ENCODE data around the gene PIP4K2A. TPM values are rescaled to one million over a fixed set of nuclear protein-coding genes. Genes with fewer than 3 reads are reported as not detected.

The PIP4K2A gene
- total RNA-seq, 1 donor from 2014 or later, result 37.6 TPM

GRCh38 chr10:22623633-22624253 lies 90.6 kb downstream of the PIP4K2A start:
- Mint-ChIP-seq H3K4me3 (no peak overlapping the region), H3K27me3 (ENCODE audit: low read depth) (no peaks in the 10 kb centered on the region), H3K4me1 (peaks cover 88% of the 10 kb centered on the region), H3K36me3 (no peaks in the 10 kb centered on the region), H3K9me3 (no peaks in the 10 kb centered on the region), H3K27ac (peak overlapping the region; percentile 94)
- no peak for TF ChIP-seq CTCF (IDR thresholded peaks at IDR 0.05; ENCODE audit: unreplicated experiment)
- no peak for DNase-seq (ENCODE audit: low spot score in 2 of 2, unreplicated experiment in 2 of 2)

GRCh38 chr10:22622242-22622806 lies 92.1 kb downstream of the PIP4K2A start:
- no peak for TF ChIP-seq CTCF (IDR thresholded peaks at IDR 0.05; ENCODE audit: unreplicated experiment)
- Mint-ChIP-seq H3K36me3 (no peaks in the 10 kb centered on the region), H3K27ac (peak overlapping the region; percentile 68), H3K27me3 (ENCODE audit: low read depth) (no peaks in the 10 kb centered on the region), H3K4me1 (peaks cover 90% of the 10 kb centered on the region), H3K4me3 (no peak overlapping the region), H3K9me3 (no peaks in the 10 kb centered on the region)
- no peak for DNase-seq (ENCODE audit: low spot score in 2 of 2, unreplicated experiment in 2 of 2)

- peaks cover 90% of the 10 kb centered on the region for H3K4me1 Mint-ChIP-seq
Observed at GRCh38 chr10:22621726-22622125, 92.7 kb downstream of the PIP4K2A start.

GRCh38 chr10:22620929-22621328 lies 93.4 kb downstream of the PIP4K2A start:
- no peak overlapping the region for H3K4me3 Mint-ChIP-seq
- H3K27ac Mint-ChIP-seq, result peak overlapping the region; percentile 47
- no peak for DNase-seq (ENCODE audit: low spot score in 2 of 2, unreplicated experiment in 2 of 2)
- no peak for TF ChIP-seq CTCF (IDR thresholded peaks at IDR 0.05; ENCODE audit: unreplicated experiment)
- H3K36me3 Mint-ChIP-seq, result no peaks in the 10 kb centered on the region
- H3K9me3 Mint-ChIP-seq, result no peaks in the 10 kb centered on the region
- H3K27me3 Mint-ChIP-seq (ENCODE audit: low read depth), result no peaks in the 10 kb centered on the region
- H3K4me1 Mint-ChIP-seq, result peaks cover 90% of the 10 kb centered on the region

More at GRCh38 chr10:22621726-22622125, 92.7 kb downstream of the PIP4K2A start:
- Mint-ChIP-seq H3K27ac (peak overlapping the region; percentile 6), H3K4me3 (no peak overlapping the region), H3K36me3 (no peaks in the 10 kb centered on the region), H3K27me3 (ENCODE audit: low read depth) (no peaks in the 10 kb centered on the region), H3K9me3 (no peaks in the 10 kb centered on the region)
- TF ChIP-seq CTCF (IDR thresholded peaks at IDR 0.05; ENCODE audit: unreplicated experiment), result no peak
- no peak for DNase-seq (ENCODE audit: low spot score in 2 of 2, unreplicated experiment in 2 of 2)

- Mint-ChIP-seq H3K36me3 (no peaks in the 10 kb centered on the region), H3K9me3 (no peaks in the 10 kb centered on the region), H3K4me1 (peaks cover 89% of the 10 kb centered on the region), H3K27me3 (ENCODE audit: low read depth) (no peaks in the 10 kb centered on the region), H3K4me3 (no peak overlapping the region), H3K27ac (peak overlapping the region; percentile 48)
- no peak for DNase-seq (ENCODE audit: low spot score in 2 of 2, unreplicated experiment in 2 of 2)
- no peak for TF ChIP-seq CTCF (IDR thresholded peaks at IDR 0.05; ENCODE audit: unreplicated experiment)
Observed at GRCh38 chr10:22620140-22620857, 94.1 kb downstream of the PIP4K2A start.
